ENCODE measurements around the gene TEX14.

Gene TEX14, protein sequence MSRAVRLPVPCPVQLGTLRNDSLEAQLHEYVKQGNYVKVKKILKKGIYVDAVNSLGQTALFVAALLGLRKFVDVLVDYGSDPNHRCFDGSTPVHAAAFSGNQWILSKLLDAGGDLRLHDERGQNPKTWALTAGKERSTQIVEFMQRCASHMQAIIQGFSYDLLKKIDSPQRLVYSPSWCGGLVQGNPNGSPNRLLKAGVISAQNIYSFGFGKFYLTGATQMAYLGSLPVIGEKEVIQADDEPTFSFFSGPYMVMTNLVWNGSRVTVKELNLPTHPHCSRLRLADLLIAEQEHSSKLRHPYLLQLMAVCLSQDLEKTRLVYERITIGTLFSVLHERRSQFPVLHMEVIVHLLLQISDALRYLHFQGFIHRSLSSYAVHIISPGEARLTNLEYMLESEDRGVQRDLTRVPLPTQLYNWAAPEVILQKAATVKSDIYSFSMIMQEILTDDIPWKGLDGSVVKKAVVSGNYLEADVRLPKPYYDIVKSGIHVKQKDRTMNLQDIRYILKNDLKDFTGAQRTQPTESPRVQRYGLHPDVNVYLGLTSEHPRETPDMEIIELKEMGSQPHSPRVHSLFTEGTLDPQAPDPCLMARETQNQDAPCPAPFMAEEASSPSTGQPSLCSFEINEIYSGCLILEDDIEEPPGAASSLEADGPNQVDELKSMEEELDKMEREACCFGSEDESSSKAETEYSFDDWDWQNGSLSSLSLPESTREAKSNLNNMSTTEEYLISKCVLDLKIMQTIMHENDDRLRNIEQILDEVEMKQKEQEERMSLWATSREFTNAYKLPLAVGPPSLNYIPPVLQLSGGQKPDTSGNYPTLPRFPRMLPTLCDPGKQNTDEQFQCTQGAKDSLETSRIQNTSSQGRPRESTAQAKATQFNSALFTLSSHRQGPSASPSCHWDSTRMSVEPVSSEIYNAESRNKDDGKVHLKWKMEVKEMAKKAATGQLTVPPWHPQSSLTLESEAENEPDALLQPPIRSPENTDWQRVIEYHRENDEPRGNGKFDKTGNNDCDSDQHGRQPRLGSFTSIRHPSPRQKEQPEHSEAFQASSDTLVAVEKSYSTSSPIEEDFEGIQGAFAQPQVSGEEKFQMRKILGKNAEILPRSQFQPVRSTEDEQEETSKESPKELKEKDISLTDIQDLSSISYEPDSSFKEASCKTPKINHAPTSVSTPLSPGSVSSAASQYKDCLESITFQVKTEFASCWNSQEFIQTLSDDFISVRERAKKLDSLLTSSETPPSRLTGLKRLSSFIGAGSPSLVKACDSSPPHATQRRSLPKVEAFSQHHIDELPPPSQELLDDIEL (N-terminal part only)

GRCh38 chr17:58691701-58692238 is at the start of gene TEX14:
Gene TEX14 (minus strand): TSS chr17:58692045. CDS start chr17:58652001, 40,044 bp downstream.
- no peak for DNase-seq (ENCODE audit: low read depth)

DNA sequence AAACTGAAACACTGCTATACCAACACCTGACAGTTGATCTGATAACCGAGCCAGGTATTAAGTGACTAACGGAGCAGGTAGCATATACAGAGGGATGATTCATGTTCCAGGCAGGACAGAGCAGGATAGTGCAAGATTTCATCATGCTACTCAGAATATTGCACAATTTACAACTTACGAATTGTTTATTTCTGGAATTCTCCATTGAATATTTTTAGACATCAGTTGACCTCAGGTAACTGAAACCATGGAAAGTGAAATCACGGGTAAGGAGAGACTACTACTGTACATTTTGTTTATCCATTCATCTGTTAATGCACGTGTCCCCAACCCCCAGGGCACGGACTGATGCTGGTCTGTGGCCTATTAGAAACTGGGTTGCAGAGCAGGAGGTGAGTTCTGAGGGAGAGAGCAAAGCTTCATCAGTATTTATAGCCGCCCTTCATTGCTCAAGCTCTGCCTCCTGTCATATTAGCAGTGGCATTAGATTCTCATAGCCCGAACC is 49.3 kb upstream of the TEX14 start:
- no peak for DNase-seq (ENCODE audit: low read depth)

DNA sequence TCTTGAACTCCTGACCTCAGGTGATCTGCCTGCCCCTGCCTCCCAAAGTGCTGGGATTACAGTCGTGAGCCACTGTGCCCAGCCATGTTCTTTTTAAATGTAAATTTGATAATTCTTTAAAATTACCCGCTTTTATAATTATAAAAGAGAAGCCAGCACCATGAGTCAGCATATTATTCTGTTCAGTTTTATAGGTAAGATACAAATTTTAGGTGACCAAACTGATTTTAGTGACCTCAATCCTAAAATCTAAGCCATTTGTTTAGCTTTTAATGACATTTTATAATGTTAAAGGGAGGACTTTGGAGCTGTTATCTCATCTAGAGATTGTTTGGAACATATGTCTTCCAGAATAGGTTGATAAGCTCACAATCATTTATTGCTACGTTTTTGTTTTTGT is 43.0 kb upstream of the TEX14 start:
- no peak for DNase-seq (ENCODE audit: low read depth)

GRCh38 chr17:58734040-58734439 is 42.2 kb upstream of the TEX14 start:
- no peak for DNase-seq (ENCODE audit: low read depth)

- no peak for DNase-seq (ENCODE audit: low read depth)
These were observed 39.1 kb upstream of the TEX14 start for GRCh38 chr17:58730937-58731336.

GRCh38 chr17:58728798-58729197 is 37.0 kb upstream of the TEX14 start:
- no peak for DNase-seq (ENCODE audit: low read depth)

GRCh38 chr17:58722696-58723095 is 30.9 kb upstream of the TEX14 start:
- DNase-seq (ENCODE audit: low read depth), result no peak

DNA sequence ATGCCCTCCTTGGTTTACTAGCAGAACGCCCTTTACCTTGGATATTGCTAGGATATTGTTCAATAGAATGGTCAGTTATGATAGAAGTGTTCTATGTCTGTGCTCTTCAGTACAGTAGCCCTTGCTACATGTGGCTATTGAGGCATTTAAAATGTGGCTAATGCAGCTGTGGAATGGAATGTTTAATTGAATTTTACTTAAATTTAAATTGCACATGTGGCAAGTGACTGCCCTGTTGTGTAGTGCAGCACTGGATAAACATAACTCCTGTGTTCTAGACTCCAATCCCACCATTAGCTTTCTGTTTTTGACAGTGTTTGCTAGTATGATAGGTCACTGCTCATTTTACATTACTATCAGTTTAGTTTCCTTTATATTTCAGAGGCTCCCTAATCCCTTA is 30.4 kb upstream of the TEX14 start:
- DNase-seq (ENCODE audit: low read depth), result no peak

DNA sequence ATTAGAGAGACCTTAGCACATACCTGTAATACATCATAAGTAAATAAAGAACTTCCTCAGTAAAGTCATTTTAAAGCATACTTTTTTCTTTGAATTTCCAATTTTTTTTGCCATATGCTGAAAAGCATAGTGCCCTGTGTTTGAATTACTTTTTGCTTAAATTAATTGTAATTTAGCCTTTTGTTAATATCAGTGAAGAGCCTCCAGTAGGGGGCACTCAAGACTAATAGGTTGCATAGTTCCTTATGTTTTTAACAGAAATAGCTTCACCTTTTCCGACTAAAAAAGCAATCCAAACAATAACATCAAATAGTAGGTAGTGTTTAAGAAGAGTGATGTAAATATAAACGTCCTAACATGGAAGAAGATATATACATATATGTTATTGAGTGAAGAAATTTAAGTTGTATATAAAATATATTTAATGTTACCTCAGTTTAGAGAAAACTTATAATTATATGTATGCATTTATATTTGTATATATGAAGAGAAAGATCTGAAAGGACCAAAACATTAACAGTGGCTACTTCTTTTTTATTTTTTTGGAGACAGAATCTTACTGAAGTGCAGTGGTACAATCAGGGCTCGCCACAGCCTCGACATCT is 19.2 kb upstream of the TEX14 start:
- no peak for DNase-seq (ENCODE audit: low read depth)

DNA sequence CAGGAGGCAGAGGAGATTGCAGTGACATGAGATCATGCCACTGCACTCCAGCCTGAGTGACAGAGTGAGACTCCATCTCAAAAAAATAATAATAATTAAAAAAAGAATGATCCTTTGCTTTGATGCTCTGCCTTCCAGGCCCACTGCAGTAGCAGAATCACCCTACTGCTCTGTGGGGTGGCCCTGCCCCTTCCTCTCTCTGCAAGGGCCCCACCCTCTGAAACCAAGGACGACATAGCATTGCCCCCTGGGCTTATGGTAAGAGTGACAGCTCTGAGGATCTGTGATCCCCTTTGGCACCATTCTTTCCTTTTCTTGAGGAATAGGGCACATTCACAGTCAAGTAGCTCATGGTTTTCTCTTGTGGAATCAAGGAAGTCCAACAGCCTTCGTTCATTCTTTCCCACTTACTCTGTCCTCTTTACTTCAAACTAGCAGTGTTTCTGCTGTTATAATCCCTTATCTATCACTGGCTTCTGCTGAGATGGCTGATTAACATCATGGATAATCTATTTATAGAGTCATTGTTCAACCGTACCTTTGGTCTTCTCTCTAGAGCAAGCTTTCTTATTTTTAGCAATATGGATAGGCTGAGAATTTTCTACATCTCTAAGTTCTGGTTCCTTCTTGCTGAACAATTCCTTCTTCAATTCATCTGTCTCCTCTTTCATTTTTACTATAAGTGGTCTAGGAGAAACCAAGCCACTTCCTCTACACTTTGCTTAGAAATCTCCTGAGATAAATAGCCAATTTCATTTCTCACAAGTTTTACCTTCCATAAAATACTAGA is 14.7 kb upstream of the TEX14 start:
- no peak for DNase-seq (ENCODE audit: low read depth)

DNA sequence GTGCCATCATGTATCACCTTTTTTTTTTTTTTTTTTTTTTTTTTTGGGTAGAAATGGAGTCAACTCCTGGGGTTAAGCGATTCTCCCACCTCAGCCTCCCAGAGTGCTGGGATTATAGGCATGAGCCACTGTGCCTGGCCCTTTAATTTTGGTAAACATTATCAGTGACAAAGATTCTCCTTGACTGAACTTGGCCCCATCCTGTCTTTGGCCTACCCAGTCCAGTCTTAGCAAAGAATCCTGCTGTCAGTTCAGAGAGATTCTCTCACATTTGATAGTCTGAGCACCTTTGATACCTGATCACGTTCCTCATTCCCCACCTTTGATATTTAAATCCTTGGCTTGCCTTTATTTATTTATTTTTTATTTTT is 12.1 kb upstream of the TEX14 start:
- DNase-seq (ENCODE audit: low read depth), result no peak

DNA sequence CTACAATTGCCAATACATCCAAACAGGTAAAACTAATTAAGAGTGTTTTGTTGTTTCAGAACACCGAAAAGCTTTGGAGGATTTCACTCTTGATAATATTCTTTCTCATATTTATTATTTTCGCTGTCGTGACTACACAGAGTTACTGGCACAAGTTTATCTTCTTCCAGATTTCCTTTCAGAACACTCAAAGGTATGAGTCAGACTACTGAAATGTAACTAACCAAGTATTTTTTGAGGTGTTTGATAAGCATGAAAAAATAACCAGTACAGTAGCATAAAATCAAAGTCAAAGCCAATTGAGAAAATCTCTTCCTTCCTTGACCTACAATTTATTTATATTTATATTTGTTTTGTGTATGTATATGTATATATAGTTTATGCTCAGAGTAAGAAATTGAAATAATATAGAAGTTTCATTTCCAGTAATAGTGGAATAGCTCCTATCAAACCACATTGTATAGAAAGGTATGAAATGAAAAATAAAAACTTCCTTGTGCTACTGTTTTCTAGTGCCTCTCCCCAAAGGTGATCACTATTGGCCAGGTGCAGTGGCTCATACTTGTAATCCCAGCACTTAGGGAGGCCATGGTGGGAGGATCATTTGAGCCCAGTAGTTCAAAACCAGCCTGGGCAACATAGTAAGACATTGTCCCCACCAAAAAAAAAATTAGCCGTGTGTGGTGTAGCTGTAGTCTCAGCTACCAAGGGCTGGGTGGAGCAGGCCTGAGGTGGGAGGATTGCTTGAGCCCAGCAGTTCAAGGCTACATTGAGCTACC is 11.5 kb upstream of the TEX14 start:
- no peak for DNase-seq (ENCODE audit: low read depth)

- DNase-seq (ENCODE audit: low read depth), result no peak
These were observed 10.9 kb upstream of the TEX14 start for GRCh38 chr17:58702708-58703107.

- no peak for DNase-seq (ENCODE audit: low read depth)
These were observed 10.2 kb upstream of the TEX14 start for GRCh38 chr17:58702045-58702476.

DNA sequence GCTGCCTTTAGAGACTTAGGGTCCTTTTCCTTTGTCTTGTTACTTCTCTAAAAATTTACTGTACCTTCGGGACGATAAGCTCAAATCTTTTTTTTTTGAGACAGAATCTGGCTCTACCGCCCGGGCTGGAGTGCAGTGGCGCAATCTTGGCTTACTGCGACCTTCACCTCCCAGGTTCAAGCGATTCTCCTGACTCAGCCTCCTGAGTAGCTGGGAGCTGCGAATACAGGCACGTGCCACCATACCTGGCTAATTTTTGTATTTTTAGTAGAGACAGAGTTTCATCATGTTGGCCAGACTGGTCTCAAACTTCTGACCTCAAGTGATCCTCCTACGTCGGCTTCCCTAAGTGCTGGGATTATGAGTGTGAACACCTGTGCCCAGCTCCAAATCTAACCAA is 7.9 kb upstream of the TEX14 start:
- no peak for DNase-seq (ENCODE audit: low read depth)

DNA sequence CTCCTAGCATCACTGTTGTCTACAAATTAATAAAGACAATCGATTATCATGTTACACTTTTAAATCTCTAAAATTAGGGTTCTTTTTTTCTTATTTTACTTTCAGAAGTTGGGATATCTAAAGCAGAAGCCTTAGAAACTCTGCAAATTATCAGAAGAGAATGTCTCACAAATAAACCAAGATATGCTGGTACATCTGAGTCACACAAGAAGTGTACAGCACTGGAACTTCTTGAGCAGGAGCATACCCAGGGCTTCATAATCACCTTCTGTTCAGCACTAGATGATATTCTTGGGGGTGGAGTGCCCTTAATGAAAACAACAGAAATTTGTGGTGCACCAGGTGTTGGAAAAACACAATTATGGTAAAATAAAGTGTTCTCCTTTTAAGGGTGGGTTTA is 3.0 kb upstream of the TEX14 start:
- DNase-seq (ENCODE audit: low read depth), result no peak

- DNase-seq (ENCODE audit: low read depth), result no peak
These were observed 2.5 kb upstream of the TEX14 start for GRCh38 chr17:58694302-58694701.

DNA sequence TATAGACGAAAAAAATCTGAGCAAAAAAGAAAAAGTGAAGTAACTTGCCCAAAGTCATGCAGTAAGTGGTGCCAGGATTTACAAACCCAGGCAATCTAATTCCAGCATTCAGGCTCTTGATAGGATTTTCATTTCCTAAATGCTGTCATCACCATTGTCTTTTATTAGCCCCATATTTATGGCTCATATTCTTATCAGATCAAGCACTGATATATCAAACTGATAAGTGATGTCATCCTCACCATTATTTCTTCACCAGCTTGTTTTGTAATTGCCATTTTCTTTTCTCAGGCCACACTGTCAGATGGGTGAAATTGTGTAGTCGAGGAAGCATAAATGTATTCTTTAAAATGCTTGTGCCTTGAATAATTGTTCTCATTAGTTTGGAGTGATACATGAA is 1.9 kb upstream of the TEX14 start:
- no peak for DNase-seq (ENCODE audit: low read depth)

DNA sequence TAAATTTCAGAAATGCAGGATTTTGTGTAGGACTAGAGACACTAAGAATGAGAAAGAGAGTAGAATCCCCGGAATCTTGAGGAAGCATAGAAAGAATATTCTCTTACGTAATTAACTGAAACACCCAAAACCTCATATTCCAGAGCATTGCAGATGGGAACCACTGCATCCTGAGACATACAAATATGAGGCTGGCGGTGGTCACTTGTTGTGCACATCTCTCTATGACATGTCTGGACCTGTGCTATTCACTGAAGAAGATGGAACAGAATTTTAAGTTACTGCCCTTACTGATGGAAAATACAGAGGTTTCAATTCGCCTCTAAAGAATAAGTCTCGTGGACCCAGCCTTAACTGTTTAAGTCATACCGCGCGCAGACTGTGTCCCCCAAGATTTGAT is 1.4 kb upstream of the TEX14 start:
- DNase-seq (ENCODE audit: low read depth), result no peak

Data from HS-27A (cell line).